HG02610 (cell line): ENCODE results near the gene DAND5.

ENCODE experiments used
- ATAC-seq: cut with Tn5 transposase; IDR thresholded peaks from one replicate; pipeline ENCODE4 v1.9.1; 2021; ENCODE audit warnings: mild to moderate bottlenecking, moderate library complexity; ENCODE audit not compliant: unreplicated experiment

The DAND5 gene

GRCh38 chr19:12991296-12991695 is 21.9 kb downstream of the DAND5 start:
- ATAC-seq, result no peak

DNA sequence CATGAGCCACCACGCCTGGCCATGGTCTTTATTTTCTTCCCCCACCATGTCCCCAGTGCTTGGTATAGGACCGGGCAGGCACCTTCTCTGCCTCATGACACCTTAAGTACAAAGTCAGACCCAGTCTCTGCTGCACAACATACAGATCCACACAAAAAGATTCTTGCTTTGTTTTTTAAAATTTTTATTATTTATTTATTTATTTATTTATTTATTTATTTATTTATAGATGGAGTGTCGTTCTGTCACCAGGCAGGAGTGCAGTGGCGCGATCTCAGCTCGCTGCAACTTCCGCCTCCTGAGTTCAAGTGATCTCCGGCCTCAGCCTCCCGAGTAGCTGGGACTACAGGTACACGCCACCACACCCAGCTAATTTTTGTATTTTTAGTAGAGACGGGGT is 23.4 kb downstream of the DAND5 start:
- ATAC-seq, result no peak

DNA sequence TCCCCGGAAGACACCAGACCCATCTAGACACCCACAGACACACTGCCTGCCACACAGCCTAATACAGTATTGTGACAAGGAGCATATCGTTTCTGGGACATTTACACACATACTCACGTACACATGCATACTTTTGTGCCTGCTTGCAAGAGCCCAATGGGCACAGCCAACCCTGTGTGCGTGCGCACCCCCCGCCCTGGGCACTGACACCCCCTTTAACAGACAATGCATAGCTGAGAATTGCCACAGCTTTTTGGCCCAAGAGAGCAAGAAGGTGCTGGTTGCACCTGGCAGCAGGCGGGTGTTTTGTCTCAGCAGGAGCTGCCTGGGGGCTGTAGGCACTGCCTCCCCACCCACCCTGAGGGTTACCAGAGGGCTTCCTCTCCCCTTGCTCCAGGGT is 24.2 kb downstream of the DAND5 start:
- no peak for ATAC-seq

DNA sequence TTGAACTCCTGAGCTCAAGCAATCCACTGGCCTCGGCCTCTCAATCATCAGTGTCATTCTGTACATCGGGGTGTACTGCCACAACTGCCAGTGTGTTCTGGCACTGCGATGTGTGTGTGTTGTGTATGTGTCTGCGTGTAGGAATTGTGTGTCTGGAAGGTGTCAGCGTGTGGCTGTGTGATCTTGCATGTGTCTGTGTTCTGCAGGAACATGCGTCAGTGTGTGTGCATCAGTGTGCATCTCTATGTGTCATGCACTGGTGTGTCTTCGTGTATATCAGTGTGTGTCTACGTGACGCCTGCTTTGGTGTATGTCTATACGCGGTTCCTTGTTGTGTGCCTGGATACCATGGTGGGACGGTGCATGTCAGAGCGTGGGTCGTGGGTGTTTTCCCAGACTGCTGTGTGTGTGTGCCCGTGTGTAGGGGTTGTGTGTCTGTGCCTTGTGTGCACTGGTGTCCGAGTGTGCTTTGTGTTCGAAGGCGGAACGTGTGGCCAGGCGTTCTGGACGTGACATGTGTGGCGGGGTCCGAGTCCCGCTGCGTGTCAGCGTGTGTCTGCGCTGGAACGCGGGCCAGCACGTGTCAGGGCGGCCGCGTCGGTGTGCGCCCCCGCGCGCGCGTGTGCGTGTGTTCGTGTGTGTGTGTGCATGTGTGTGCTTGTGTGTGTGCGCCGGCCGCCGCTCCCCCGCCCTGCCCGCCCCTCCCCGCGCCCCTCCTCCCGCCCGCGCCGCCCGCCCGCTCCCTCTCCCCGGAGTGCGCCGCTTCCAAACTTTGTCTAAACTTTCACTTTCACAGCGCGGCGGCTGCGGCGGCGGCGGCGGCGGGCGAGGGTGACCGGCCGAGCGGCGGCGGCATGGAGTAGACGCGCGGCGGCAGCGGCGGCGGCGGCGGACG is 25.6 kb downstream of the DAND5 start, which contains the start of gene NFIX:
NFIX (plus strand) TSS at position 775 of the 895 bp plus-strand sequence. CDS start 363 bp downstream, outside the sequence.
- no peak for ATAC-seq

- no peak for ATAC-seq
These were observed 26.4 kb downstream of the DAND5 start for GRCh38 chr19:12995596-12996405.

DNA sequence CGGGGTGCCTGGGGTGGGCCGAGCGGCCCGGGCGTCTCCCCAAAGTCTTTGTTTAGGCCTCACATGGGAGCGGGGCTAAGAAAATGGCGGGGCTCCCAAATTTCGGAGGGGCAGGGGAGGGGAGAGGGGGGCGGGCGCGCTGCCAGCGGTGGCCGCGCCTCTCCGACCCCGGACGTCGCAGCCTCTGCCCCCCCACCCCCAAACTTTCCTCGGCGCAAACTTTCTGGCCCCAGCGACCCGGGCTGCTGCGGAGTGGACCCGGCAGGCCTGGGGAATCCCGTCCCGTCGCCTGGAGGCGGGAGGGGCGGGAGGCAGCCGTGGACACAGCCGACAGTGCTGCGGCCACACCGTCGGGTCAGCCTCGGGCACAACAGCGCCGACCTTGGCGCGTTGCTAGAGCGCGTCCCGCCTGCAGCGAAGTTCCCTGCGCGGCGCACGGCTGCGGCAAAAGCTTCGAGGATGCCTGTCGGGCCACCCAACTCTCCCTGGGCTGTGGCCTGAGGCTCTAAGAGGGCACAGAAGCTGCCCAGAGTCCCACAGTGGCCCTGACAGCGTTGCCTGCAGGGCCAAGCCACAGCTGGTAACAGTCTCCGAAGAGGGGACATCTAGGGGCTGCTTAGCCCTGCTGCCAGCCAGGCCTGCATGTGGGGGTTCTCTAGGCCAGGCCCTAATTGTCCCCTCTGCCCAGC is 27.2 kb downstream of the DAND5 start:
- ATAC-seq, result no peak

- ATAC-seq, result no peak
These were observed 28.0 kb downstream of the DAND5 start for GRCh38 chr19:12997179-12997966.

GRCh38 chr19:12997967-12998940 is 28.9 kb downstream of the DAND5 start:
- ATAC-seq, result no peak

GRCh38 chr19:13001166-13001501 is 31.8 kb downstream of the DAND5 start:
- no peak for ATAC-seq

- no peak for ATAC-seq
These were observed 32.3 kb downstream of the DAND5 start for GRCh38 chr19:13001502-13002165.

DNA sequence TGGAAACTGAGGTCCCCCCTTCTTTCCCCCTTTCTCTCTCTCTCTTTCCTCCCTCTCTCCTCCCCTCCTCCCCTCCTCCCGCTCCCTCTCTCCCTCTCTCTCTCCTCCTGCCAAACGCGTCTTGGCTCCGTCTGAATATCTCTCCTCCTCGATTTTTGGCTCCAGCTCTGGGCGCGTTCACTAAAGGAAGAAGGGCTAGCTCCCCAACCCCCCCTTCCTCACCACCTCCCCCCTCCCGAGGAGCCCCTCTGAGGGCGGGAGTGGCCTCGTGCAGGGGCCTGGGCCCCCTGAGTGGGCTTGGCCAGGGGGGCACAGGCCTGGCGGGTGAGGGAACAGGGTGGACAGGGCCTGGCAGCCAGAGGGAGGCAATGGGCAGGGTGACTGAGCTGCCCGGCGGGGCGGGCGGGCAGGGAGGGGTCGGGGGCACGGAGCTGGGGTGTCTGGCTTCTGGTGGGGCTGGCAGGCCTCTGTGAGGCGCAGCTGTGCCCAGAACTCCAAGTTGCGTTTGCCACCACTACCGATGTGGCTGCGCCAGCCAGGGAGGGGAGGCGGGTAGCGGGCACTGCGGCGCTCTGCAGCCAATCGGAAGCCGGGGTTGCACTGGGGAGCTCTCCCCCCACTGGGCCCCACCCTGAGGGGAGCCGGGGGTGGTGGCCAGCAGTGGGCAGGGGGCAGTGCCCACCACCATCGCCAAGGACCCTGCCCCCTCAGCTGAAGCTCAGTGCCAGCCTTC is 33.0 kb downstream of the DAND5 start:
- no peak for ATAC-seq

DNA sequence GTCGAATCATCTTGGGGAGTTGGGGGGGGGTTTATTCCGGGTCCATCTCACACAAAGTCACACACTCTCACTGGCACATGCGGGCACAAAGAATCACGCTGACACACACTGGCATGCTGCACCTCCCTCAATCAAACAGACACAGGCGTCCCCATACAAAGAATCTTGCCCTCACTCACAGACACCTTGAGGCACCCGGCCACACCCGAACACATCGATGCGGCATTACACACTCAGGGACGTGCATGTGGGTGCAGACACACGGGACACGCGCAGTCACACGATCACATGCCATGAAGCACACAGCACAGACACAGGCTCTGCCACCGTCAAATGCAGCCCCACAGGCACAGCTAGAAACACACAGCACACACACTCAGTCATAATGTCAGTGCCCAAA is 33.7 kb downstream of the DAND5 start:
- no peak for ATAC-seq

GRCh38 chr19:13004273-13004672 is 34.9 kb downstream of the DAND5 start:
- no peak for ATAC-seq

- ATAC-seq, result no peak
These were observed 35.9 kb downstream of the DAND5 start for GRCh38 chr19:13005253-13005652.

GRCh38 chr19:13005861-13006370 is 36.5 kb downstream of the DAND5 start:
- ATAC-seq, result no peak

- no peak for ATAC-seq
These were observed 37.3 kb downstream of the DAND5 start for GRCh38 chr19:13006431-13007281.
